Measurements from ENCODE around the gene SART3. TPM values are rescaled to one million over a fixed set of nuclear protein-coding genes. Genes with fewer than 3 reads are reported as not detected.
A peak's percentile ranks its signal among the peaks of the same experiment; 100 is the strongest.

SART3 gene
- total RNA-seq, 4 donors from 2014 or later, result 67.8 to 205 (median 77.7) TPM

GRCh38 chr12:108589840-108590229, 28.9 kb upstream of the SART3 start:
- no peaks in the 10 kb centered on the region for H3K4me1 ChIP-seq
- TF ChIP-seq POLR2A (IDR thresholded peaks at IDR 0.05), result no peak
- TF ChIP-seq CTCF (IDR thresholded peaks at IDR 0.05), result no peak
- no peaks in the 10 kb centered on the region for H3K36me3 ChIP-seq
- no peak for DNase-seq
- H3K27ac ChIP-seq, result no peak overlapping the region
- H3K27me3 ChIP-seq, result no peaks in the 10 kb centered on the region
- H3K9me3 ChIP-seq, result no peaks in the 10 kb centered on the region
- H3K4me3 ChIP-seq, result no peak overlapping the region

- TF ChIP-seq CTCF (IDR thresholded peaks at IDR 0.05), result no peak
- TF ChIP-seq POLR2A (IDR thresholded peaks at IDR 0.05), result no peak
- DNase-seq, result peak in 1 of 3 donors; percentile 37
Observed at GRCh38 chr12:108589028-108589839, 28.3 kb upstream of the SART3 start.

GRCh38 chr12:108587826-108588225, 26.9 kb upstream of the SART3 start:
- TF ChIP-seq CTCF (IDR thresholded peaks at IDR 0.05), result no peak
- no peak for TF ChIP-seq POLR2A (IDR thresholded peaks at IDR 0.05)
- H3K4me1 ChIP-seq, result no peaks in the 10 kb centered on the region
- no peak overlapping the region for H3K27ac ChIP-seq
- H3K36me3 ChIP-seq, result no peaks in the 10 kb centered on the region
- H3K27me3 ChIP-seq, result no peaks in the 10 kb centered on the region
- DNase-seq, result peak in 1 of 3 donors; percentile 14
- no peak overlapping the region for H3K4me3 ChIP-seq
- no peaks in the 10 kb centered on the region for H3K9me3 ChIP-seq

More at GRCh38 chr12:108589028-108589839, 28.3 kb upstream of the SART3 start:
- no peaks in the 10 kb centered on the region for H3K4me1 ChIP-seq
- no peak overlapping the region for H3K4me3 ChIP-seq
- H3K9me3 ChIP-seq, result no peaks in the 10 kb centered on the region
- H3K27me3 ChIP-seq, result no peaks in the 10 kb centered on the region
- no peaks in the 10 kb centered on the region for H3K36me3 ChIP-seq
- H3K27ac ChIP-seq, result no peak overlapping the region

GRCh38 chr12:108586306-108586705, 25.3 kb upstream of the SART3 start:
- Histone ChIP-seq H3K4me1 (no peaks in the 10 kb centered on the region), H3K9me3 (no peaks in the 10 kb centered on the region), H3K27ac (no peak overlapping the region), H3K27me3 (no peaks in the 10 kb centered on the region), H3K4me3 (no peak overlapping the region), H3K36me3 (no peaks in the 10 kb centered on the region)
- no peak for TF ChIP-seq POLR2A (IDR thresholded peaks at IDR 0.05)
- no peak for TF ChIP-seq CTCF (IDR thresholded peaks at IDR 0.05)
- DNase-seq, result peak in 1 of 3 donors; percentile 15

GRCh38 chr12:108585864-108586263, 24.9 kb upstream of the SART3 start:
- Histone ChIP-seq H3K36me3 (no peaks in the 10 kb centered on the region), H3K4me1 (no peaks in the 10 kb centered on the region), H3K4me3 (no peak overlapping the region), H3K27me3 (no peaks in the 10 kb centered on the region), H3K9me3 (no peaks in the 10 kb centered on the region), H3K27ac (no peak overlapping the region)
- TF ChIP-seq CTCF (IDR thresholded peaks at IDR 0.05) (no peak), POLR2A (IDR thresholded peaks at IDR 0.05) (no peak)
- no peak for DNase-seq

All from Peyer's patch (tissue), 4 donors.